ENCODE results near the gene CD163L1. TPM values are rescaled to one million over a fixed set of nuclear protein-coding genes. Genes with fewer than 3 reads are reported as not detected.

The CD163L1 gene
- total RNA-seq (0.33 TPM in 1 of 2 replicates, not detected in the other), polyA plus RNA-seq (0.28 and 0.78 TPM in 2 replicates), polyA minus RNA-seq (ENCODE audit: low replicate concordance) (not detected in 2 replicates)
- polyA plus RNA-seq (2012): 0.31 and 1.2 TPM in 2 replicates

DNA sequence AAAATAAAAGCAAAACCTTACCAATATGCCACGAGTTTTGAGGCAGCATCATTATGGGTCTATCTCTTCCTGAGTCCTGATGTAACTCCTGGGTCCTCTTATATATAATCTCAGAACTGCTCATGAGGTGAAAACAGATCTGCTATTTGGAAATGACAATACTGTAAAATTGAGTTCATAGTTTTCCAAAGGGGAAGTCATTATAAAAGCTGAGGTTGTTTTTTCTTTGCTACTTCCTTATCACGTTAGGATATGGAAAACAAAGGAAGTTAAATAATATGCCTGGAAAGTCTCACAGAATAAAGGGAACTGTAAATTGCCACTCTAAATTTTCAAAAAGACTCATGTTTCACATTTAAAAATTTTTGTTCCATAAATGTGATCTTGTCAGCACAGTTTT, at the start of gene CD163L1:
Gene CD163L1, minus strand, starts transcription at position 78 of the 400 bp plus-strand sequence. Its CDS starts 26 bp downstream, at position 52.
- H3K9me3 ChIP-seq (ENCODE audit: control insufficient read depth, insufficient read depth, low read depth, low read length): no peaks in the 10 kb centered on the region
- TF ChIP-seq, protein P1, sequence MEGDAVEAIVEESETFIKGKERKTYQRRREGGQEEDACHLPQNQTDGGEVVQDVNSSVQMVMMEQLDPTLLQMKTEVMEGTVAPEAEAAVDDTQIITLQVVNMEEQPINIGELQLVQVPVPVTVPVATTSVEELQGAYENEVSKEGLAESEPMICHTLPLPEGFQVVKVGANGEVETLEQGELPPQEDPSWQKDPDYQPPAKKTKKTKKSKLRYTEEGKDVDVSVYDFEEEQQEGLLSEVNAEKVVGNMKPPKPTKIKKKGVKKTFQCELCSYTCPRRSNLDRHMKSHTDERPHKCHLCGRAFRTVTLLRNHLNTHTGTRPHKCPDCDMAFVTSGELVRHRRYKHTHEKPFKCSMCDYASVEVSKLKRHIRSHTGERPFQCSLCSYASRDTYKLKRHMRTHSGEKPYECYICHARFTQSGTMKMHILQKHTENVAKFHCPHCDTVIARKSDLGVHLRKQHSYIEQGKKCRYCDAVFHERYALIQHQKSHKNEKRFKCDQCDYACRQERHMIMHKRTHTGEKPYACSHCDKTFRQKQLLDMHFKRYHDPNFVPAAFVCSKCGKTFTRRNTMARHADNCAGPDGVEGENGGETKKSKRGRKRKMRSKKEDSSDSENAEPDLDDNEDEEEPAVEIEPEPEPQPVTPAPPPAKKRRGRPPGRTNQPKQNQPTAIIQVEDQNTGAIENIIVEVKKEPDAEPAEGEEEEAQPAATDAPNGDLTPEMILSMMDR (conservative IDR thresholded peaks at IDR 0.05 in 1 of 2, IDR thresholded peaks at IDR 0.05 in 1 of 2; ENCODE audit: low read depth in 1 of 2, low read length in 2 of 2): no peak
- TF ChIP-seq EZH2 (IDR thresholded peaks at IDR 0.05; ENCODE audit: low read length, missing control alignments): no peak
- no peak within 1 kb of the TSS for H3K27ac ChIP-seq (ENCODE audit: insufficient read depth, low read length)
- no peak within 1 kb of the TSS for H3K9ac ChIP-seq (ENCODE audit: insufficient read depth, low read length)
- H3K4me2 ChIP-seq (ENCODE audit: extremely low read depth, insufficient read depth, low read length): no peak within 1 kb of the TSS
- no peak for DNase-seq (ENCODE audit: low read depth in 2 of 2)
- no peaks in the 10 kb centered on the region for H3K36me3 ChIP-seq (ENCODE audit: control insufficient read depth, insufficient read depth, low read length)
- no peaks in the 10 kb centered on the region for H3K27me3 ChIP-seq (ENCODE audit: control insufficient read depth, insufficient read depth, low read length)
- H2AFZ ChIP-seq (ENCODE audit: low read length): no peak within 1 kb of the TSS
- no peaks in the 10 kb centered on the region for H3K79me2 ChIP-seq (ENCODE audit: control insufficient read depth, insufficient read depth, low read length)
- no peak within 1 kb of the TSS for H3K4me3 ChIP-seq (replicated peaks in 1 of 4; ENCODE audit: control extremely low read depth in 1 of 4, insufficient read depth in 1 of 4, low read depth in 3 of 4, low read length in 4 of 4)
- H4K20me1 ChIP-seq (ENCODE audit: control insufficient read depth, extremely low read depth, insufficient read depth, low read length): no peaks in the 10 kb centered on the region
- no peaks in the 10 kb centered on the region for H3K4me1 ChIP-seq (ENCODE audit: control insufficient read depth, extremely low read depth, insufficient read depth, low read length)

DNA sequence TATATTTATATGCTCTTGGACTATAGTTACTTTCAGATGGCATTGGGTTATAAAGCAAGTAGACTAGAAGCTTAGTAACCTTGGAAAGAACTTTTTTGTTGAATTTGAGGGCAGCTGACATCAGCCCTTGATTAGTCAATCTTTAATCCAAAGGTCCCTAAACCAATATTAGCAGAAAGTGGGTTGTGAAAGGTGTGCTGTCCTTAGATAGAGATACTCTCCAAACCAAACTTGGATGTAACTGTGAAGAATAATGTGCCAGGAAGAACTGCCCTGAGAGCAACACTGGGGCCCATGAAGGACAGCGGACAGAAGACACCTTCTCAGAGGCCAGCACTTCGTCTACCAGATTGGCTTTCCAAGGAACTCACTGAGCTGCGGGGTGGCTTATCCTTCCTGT, 49.1 kb upstream of the CD163L1 start:
- H3K27ac ChIP-seq (ENCODE audit: insufficient read depth, low read length): no peak overlapping the region
- H3K4me1 ChIP-seq (ENCODE audit: control insufficient read depth, extremely low read depth, insufficient read depth, low read length): no peaks in the 10 kb centered on the region
- no peak overlapping the region for H3K9ac ChIP-seq (ENCODE audit: insufficient read depth, low read length)
- no peaks in the 10 kb centered on the region for H3K27me3 ChIP-seq (ENCODE audit: control insufficient read depth, insufficient read depth, low read length)
- H2AFZ ChIP-seq (ENCODE audit: low read length): no peak overlapping the region
- no peak for TF ChIP-seq EZH2 (IDR thresholded peaks at IDR 0.05; ENCODE audit: low read length, missing control alignments)
- TF ChIP-seq, protein P1 (conservative IDR thresholded peaks at IDR 0.05 in 1 of 2, IDR thresholded peaks at IDR 0.05 in 1 of 2; ENCODE audit: low read depth in 1 of 2, low read length in 2 of 2): no peak
- H3K4me2 ChIP-seq (ENCODE audit: extremely low read depth, insufficient read depth, low read length): no peak overlapping the region
- no peaks in the 10 kb centered on the region for H3K79me2 ChIP-seq (ENCODE audit: control insufficient read depth, insufficient read depth, low read length)
- H4K20me1 ChIP-seq (ENCODE audit: control insufficient read depth, extremely low read depth, insufficient read depth, low read length): no peaks in the 10 kb centered on the region
- no peak overlapping the region for H3K4me3 ChIP-seq (replicated peaks in 1 of 4; ENCODE audit: control extremely low read depth in 1 of 4, insufficient read depth in 1 of 4, low read depth in 3 of 4, low read length in 4 of 4)
- no peaks in the 10 kb centered on the region for H3K9me3 ChIP-seq (ENCODE audit: control insufficient read depth, insufficient read depth, low read depth, low read length)
- no peaks in the 10 kb centered on the region for H3K36me3 ChIP-seq (ENCODE audit: control insufficient read depth, insufficient read depth, low read length)
- no peak for DNase-seq (ENCODE audit: low read depth in 2 of 2)

DNA sequence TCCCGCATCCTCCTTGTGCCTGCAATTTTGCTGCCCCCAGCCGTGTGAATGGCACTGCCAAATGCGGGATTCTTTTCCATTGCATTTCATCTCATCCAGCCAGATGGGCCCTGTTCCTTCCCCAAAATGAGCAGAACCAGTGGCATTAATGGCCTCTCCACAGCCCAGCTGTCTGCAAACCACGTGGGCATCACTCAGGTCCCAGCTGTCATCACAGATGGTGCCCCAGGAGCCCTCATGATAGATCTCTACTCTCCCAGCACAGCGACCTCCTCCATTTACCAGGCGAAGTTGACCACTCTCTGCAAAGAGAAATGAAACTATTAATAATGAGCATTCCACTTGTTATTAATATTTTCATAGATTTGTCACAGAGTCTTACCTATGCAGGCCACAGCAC, 42.6 kb upstream of the CD163L1 start:
- Histone ChIP-seq H3K27ac (ENCODE audit: insufficient read depth, low read length) (no peak overlapping the region), H3K4me2 (ENCODE audit: extremely low read depth, insufficient read depth, low read length) (no peak overlapping the region), H2AFZ (ENCODE audit: low read length) (no peak overlapping the region), H3K4me3 (replicated peaks in 1 of 4; ENCODE audit: control extremely low read depth in 1 of 4, insufficient read depth in 1 of 4, low read depth in 3 of 4, low read length in 4 of 4) (no peak overlapping the region), H3K79me2 (ENCODE audit: control insufficient read depth, insufficient read depth, low read length) (no peaks in the 10 kb centered on the region), H4K20me1 (ENCODE audit: control insufficient read depth, extremely low read depth, insufficient read depth, low read length) (no peaks in the 10 kb centered on the region), H3K36me3 (ENCODE audit: control insufficient read depth, insufficient read depth, low read length) (no peaks in the 10 kb centered on the region), H3K4me1 (ENCODE audit: control insufficient read depth, extremely low read depth, insufficient read depth, low read length) (no peaks in the 10 kb centered on the region), H3K9ac (ENCODE audit: insufficient read depth, low read length) (no peak overlapping the region), H3K27me3 (ENCODE audit: control insufficient read depth, insufficient read depth, low read length) (no peaks in the 10 kb centered on the region), H3K9me3 (ENCODE audit: control insufficient read depth, insufficient read depth, low read depth, low read length) (no peaks in the 10 kb centered on the region)
- no peak for TF ChIP-seq EZH2 (IDR thresholded peaks at IDR 0.05; ENCODE audit: low read length, missing control alignments)
- TF ChIP-seq, protein P1 (conservative IDR thresholded peaks at IDR 0.05 in 1 of 2, IDR thresholded peaks at IDR 0.05 in 1 of 2; ENCODE audit: low read depth in 1 of 2, low read length in 2 of 2): no peak
- no peak for DNase-seq (ENCODE audit: low read depth in 2 of 2)

All from fibroblast of lung (primary cell).